KMS-11 (cell line): ENCODE measurements around the gene CTSK.

ENCODE experiments used
- H2AFZ ChIP-seq: fragments of 200-600 bp; sonication (generic); 2 replicates; pipeline ENCODE4 v1.6.1; 2016; ENCODE audit warnings: antibody characterized with exemption, mixed run types, low read depth
- H3K27ac ChIP-seq: fragments of 200-600 bp; sonication (generic); 2 replicates; pipeline ENCODE4 v1.6.1; 2016; ENCODE audit warnings: mild to moderate bottlenecking, mixed run types
- H3K27me3 ChIP-seq: fragments of 200-600 bp; sonication (generic); 2 replicates; pipeline ENCODE4 v1.6.1; 2017; ENCODE audit warnings: mild to moderate bottlenecking, low read depth, mixed run types, moderate library complexity; ENCODE audit not compliant: insufficient read depth
- H3K36me3 ChIP-seq: fragments of 200-600 bp; sonication (generic); 2 replicates; pipeline ENCODE4 v1.6.1; 2017; ENCODE audit warnings: mild to moderate bottlenecking, mixed run types; ENCODE audit not compliant: insufficient read depth
- H3K4me1 ChIP-seq: fragments of 200-600 bp; sonication (generic); 2 replicates; pipeline ENCODE4 v1.6.1; 2016; ENCODE audit warnings: mild to moderate bottlenecking, low read depth, mixed run types; ENCODE audit not compliant: poor library complexity, severe bottlenecking
- H3K4me2 ChIP-seq: fragments of 200-600 bp; sonication (generic); 2 replicates; pipeline ENCODE4 v1.7.0; 2016; ENCODE audit warnings: mild to moderate bottlenecking, mixed run types
- H3K4me3 ChIP-seq: fragments of 200-600 bp; sonication (generic); IDR thresholded peaks from 2 replicates; pipeline ENCODE4 v1.6.1; 2017; ENCODE audit warnings: low read depth, low read length, mixed read lengths; ENCODE audit not compliant: insufficient read depth
- H3K79me2 ChIP-seq: fragments of 200-600 bp; sonication (generic); 2 replicates; pipeline ENCODE4 v1.6.1; 2016; ENCODE audit warnings: low read depth, mixed run types; ENCODE audit not compliant: insufficient read depth
- H3K9ac ChIP-seq: fragments of 200-600 bp; sonication (generic); 2 replicates; pipeline ENCODE4 v1.6.1; 2016; ENCODE audit warnings: mild to moderate bottlenecking, mixed run types
- H4K20me1 ChIP-seq: fragments of 200-600 bp; sonication (generic); 2 replicates; pipeline ENCODE4 v1.6.1; 2016; ENCODE audit warnings: mild to moderate bottlenecking, mixed run types; ENCODE audit not compliant: insufficient read depth
- CTCF ChIP-seq: fragments of 200-600 bp; sonication (generic); conservative IDR thresholded peaks from 2 replicates; pipeline ENCODE4 v1.6.1; 2017; ENCODE audit warnings: low read depth, mild to moderate bottlenecking, antibody characterized with exemption, low read length, moderate library complexity, mixed read lengths

CTSK gene

GRCh38 chr1:150749720-150750311, 58.2 kb downstream of the CTSK start:
- Histone ChIP-seq H3K27ac (no peak overlapping the region), H3K79me2 (no peaks in the 10 kb centered on the region), H3K9ac (no peak overlapping the region), H3K4me1 (peaks cover 11% of the 10 kb centered on the region), H3K27me3 (no peaks in the 10 kb centered on the region), H3K4me3 (no peak overlapping the region), H4K20me1 (no peaks in the 10 kb centered on the region), H3K36me3 (no peaks in the 10 kb centered on the region), H2AFZ (no peak overlapping the region), H3K4me2 (no peak overlapping the region)
- TF ChIP-seq CTCF = no peak

GRCh38 chr1:150748878-150749719, 59.0 kb downstream of the CTSK start:
- H3K36me3 ChIP-seq = no peaks in the 10 kb centered on the region
- no peak overlapping the region; the same call in 1 of the 2 replicates for H3K4me2 ChIP-seq

More at GRCh38 chr1:150748878-150749719, 59.0 kb downstream of the CTSK start:
- H3K27ac ChIP-seq = no peak overlapping the region
- H3K4me3 ChIP-seq = no peak overlapping the region
- H4K20me1 ChIP-seq = no peaks in the 10 kb centered on the region
- H3K4me1 ChIP-seq = peaks cover 11% of the 10 kb centered on the region
- H3K9ac ChIP-seq = no peak overlapping the region
- H3K79me2 ChIP-seq = no peaks in the 10 kb centered on the region
- TF ChIP-seq CTCF = no peak
- no peak overlapping the region for H2AFZ ChIP-seq
- H3K27me3 ChIP-seq = no peaks in the 10 kb centered on the region
